GM12873 (cell line): ENCODE measurements around the gene EPC1.

ENCODE experiments used
- TF ChIP-seq, protein P1 (sequence below): IDR thresholded peaks from 2 replicates; pipeline ENCODE4 v1.5.1; 2012; ENCODE audit warnings: low read depth, mild to moderate bottlenecking, moderate library complexity, low read length, control low read depth; ENCODE audit not compliant: insufficient read depth; ENCODE audit errors: missing control alignments

The EPC1 gene, protein sequence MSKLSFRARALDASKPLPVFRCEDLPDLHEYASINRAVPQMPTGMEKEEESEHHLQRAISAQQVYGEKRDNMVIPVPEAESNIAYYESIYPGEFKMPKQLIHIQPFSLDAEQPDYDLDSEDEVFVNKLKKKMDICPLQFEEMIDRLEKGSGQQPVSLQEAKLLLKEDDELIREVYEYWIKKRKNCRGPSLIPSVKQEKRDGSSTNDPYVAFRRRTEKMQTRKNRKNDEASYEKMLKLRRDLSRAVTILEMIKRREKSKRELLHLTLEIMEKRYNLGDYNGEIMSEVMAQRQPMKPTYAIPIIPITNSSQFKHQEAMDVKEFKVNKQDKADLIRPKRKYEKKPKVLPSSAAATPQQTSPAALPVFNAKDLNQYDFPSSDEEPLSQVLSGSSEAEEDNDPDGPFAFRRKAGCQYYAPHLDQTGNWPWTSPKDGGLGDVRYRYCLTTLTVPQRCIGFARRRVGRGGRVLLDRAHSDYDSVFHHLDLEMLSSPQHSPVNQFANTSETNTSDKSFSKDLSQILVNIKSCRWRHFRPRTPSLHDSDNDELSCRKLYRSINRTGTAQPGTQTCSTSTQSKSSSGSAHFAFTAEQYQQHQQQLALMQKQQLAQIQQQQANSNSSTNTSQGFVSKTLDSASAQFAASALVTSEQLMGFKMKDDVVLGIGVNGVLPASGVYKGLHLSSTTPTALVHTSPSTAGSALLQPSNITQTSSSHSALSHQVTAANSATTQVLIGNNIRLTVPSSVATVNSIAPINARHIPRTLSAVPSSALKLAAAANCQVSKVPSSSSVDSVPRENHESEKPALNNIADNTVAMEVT

DNA sequence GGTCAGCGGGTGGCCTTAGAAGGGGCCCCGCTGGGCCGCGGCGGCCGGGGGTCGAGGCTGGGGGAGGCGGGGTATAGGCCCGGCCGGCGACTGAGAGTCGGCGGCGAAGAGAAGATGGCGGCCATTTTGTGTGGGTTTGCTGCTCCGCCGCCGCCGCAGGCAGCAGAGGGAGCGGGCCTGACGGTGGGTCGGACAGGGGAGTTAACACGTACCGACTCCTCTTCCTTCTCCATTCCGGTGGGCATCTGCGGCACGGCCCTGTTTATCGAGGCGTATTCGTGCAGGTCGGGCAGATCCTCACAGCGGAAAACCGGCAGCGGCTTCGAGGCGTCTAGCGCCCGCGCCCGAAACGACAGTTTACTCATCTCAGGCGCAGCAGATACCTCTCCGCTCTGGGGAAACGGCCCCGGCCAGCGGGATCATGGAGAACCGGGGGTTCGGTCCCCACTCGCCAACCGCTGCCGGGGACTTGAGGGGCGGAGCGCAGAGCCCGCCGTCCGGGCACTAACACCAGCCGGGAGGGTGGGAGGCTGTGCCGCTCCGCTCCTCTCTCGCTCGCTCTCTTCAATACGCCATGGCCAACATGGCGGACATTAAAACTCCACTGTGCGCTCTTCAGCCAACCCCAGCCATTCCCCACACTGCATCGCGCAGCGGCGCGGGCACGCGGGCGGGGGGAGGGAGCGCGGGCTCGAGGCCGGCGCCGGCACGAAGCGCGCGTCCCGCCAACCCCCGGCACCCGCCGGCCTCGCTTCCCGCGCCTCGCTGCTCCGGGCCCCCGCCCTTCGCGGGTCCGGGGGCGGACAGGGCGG is at the start of gene EPC1:
Gene EPC1, minus strand, starts transcription at position 608 of the 812 bp plus-strand sequence. Its CDS starts 243 bp downstream, at position 365.
- TF ChIP-seq, protein P1, sequence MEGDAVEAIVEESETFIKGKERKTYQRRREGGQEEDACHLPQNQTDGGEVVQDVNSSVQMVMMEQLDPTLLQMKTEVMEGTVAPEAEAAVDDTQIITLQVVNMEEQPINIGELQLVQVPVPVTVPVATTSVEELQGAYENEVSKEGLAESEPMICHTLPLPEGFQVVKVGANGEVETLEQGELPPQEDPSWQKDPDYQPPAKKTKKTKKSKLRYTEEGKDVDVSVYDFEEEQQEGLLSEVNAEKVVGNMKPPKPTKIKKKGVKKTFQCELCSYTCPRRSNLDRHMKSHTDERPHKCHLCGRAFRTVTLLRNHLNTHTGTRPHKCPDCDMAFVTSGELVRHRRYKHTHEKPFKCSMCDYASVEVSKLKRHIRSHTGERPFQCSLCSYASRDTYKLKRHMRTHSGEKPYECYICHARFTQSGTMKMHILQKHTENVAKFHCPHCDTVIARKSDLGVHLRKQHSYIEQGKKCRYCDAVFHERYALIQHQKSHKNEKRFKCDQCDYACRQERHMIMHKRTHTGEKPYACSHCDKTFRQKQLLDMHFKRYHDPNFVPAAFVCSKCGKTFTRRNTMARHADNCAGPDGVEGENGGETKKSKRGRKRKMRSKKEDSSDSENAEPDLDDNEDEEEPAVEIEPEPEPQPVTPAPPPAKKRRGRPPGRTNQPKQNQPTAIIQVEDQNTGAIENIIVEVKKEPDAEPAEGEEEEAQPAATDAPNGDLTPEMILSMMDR, result no peak

DNA sequence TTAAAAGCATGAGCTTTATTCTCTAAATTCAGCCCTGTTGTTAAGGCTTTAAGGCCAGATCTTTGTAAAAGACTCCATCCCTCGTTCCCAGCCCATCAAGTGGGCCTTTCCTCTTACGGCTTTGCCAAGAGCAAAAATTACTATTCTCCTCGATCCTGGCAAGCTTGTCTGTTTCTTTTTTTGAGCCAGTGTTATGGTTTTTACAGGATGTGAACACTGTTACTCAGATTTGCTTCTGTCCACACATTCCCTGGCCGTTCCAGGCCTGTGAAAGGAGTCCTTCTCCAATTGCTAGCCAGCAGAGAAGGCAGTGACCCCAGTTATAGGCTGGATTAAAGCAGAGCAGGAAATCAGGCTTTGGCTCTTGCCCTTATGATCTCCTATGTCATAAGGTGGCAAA is 47.0 kb upstream of the EPC1 start:
- TF ChIP-seq, protein P1, result no peak

DNA sequence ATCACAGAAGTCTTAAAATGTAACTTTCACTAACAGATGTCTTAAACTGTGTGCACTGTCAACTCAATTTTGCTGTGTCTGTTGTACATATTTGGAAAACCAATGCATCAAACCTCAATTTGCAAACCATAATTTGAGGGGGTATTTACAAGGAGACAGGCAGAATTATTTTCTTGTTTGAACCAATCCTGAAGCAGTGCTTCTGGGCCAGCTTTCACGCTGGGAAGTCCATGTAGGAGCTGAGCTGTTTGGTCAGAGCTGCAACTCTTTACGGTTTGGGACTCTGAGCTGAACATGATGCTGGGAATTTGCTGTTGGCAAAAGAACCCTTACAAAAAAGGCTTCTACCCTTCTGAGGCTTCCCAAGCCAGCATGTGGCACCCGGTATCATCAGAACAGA is 43.2 kb upstream of the EPC1 start:
- TF ChIP-seq, protein P1, result no peak

DNA sequence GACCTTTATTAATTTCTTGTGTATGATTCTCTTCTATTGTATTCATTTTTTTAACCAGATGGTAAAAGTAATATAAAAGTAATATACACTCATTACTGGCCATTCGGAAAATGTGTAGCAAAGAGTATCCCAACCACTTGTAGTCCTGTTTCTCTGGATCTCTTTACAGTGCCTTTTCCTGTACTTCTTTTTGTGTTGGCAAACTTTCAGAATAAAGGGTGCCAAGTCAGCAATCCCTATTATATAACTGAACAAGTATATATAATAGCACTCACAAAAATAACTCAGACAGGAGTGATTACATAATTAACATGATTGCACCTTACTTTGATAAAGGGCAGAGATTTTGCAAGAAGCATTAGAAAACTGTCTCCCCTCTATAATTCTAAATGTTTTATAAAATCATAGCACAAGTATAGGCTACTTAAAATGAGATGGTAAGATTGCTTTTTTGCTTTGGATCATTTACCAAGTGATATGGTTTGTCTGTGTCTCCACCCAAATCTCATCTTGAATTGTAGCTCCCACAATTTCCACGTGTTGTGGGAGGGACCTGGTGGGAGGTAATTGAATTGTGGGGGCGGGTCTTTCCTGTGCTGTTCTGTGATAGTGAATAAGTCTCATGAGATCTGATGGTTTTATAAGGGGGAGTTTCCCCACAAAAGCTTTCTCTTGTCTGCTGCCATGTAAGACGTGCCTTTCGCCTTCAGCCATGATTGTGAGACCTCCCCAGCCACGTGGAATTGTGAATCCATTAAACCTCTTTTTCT is 41.5 kb upstream of the EPC1 start:
- TF ChIP-seq, protein P1, result no peak

DNA sequence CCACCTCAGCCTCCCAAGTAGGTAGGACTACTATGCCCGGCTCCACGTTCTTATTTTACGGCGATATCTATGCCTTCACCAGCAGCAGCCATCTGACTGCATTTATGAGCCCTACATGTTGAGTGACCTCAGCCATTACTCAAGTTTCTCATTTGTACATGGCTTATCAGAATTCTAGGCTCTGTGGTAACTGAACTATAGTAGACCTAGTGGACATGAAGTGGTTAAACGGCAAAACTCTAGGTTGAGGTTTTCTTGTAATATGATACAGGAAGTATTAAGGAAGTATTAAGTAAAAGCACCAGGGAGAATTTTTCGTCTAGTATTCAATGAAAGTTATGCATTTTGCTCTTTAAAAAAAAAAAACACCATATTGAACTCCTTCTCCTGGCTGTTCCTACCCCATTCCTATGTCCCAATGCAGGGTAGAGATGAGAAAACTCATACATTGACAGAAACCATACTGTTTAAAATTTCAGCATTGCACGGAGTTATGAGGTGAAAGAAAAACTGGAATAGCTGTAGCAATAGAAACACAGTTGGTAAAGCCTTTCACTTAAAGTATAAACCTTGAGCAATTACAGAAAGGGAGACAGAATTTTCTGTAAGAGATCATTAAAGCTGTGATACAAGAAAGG is 39.8 kb upstream of the EPC1 start:
- TF ChIP-seq, protein P1, result no peak

DNA sequence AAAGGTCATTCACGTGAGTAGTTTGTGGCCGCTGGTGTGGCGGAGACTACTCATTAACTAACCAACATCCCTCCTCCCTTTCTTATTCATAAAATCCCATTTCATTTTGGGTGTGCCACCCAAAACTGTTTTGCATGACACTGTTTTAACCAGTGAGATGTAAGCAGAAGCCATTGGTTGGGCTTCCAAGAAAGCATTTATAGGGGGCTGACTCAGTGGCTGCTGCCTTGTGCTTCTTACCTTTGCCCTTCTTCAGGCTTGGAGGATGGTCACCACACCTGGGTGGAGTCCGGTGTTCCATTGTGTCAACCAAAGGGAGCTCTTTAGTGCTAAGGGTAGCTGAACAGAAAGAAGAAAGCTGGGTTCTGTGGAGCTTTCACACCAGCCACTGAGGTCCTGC is 37.2 kb upstream of the EPC1 start:
- TF ChIP-seq, protein P1, result no peak
